H9 (cell line): ENCODE measurements around the gene ANK3. TPM values are rescaled to one million over a fixed set of nuclear protein-coding genes. Genes with fewer than 3 reads are reported as not detected.

Experiments
- DNase-seq: peaks from one replicate; pipeline ENCODE4 v3.0.0-alpha.2; 2017
- H2AFZ ChIP-seq: one replicate; pipeline ENCODE4 v1.6.1; 2013; ENCODE audit warnings: mild to moderate bottlenecking, low read length, control low read depth, moderate library complexity
- H2AK5ac ChIP-seq: 2 replicates; pipeline ENCODE4 v1.6.1; 2013; ENCODE audit warnings: low read length, control low read depth, mixed read lengths; ENCODE audit not compliant: insufficient read length
- H2BK120ac ChIP-seq: one replicate; pipeline ENCODE4 v1.6.1; 2013; ENCODE audit warnings: low read depth, mild to moderate bottlenecking, low read length, control low read depth, inconsistent platforms; ENCODE audit not compliant: poor library complexity, severe bottlenecking
- H2BK12ac ChIP-seq: 2 replicates; pipeline ENCODE4 v1.6.1; 2013; ENCODE audit warnings: low read length, control low read depth, mixed read lengths, low read depth; ENCODE audit not compliant: insufficient read length
- H2BK15ac ChIP-seq: 2 replicates; pipeline ENCODE4 v1.6.1; 2013; ENCODE audit warnings: low read depth, low read length, control low read depth
- H2BK20ac ChIP-seq: one replicate; pipeline ENCODE4 v1.6.1; 2013; ENCODE audit warnings: low read depth, mild to moderate bottlenecking, low read length, control low read depth, inconsistent platforms; ENCODE audit not compliant: poor library complexity, severe bottlenecking
- H2BK5ac ChIP-seq: 2 replicates; pipeline ENCODE4 v1.6.1; 2013; ENCODE audit warnings: low read length, control low read depth, mixed read lengths; ENCODE audit not compliant: insufficient read length
- H3K14ac ChIP-seq: 2 replicates; pipeline ENCODE4 v1.6.1; 2013; ENCODE audit warnings: low read length, control low read depth; ENCODE audit not compliant: insufficient read depth
- H3K18ac ChIP-seq: 2 replicates; pipeline ENCODE4 v1.6.1; 2013; ENCODE audit warnings: low read depth, mild to moderate bottlenecking, mixed read lengths, low read length, control low read depth; ENCODE audit not compliant: insufficient read length
- H3K23ac ChIP-seq: 2 replicates; pipeline ENCODE4 v1.6.1; 2013; ENCODE audit warnings: low read length, control low read depth, mixed read lengths, low read depth; ENCODE audit not compliant: insufficient read length
- H3K23me2 ChIP-seq: 2 replicates; pipeline ENCODE4 v1.6.1; 2013; ENCODE audit warnings: low read depth, mild to moderate bottlenecking, mixed read lengths, low read length, control low read depth; ENCODE audit not compliant: insufficient read length, poor library complexity, severe bottlenecking
- H3K27ac ChIP-seq: 2 replicates; pipeline ENCODE4 v1.5.1; 2013; ENCODE audit warnings: low read length, control low read depth, mixed read lengths, low read depth; ENCODE audit not compliant: insufficient read length
- H3K27me3 ChIP-seq: 2 replicates; pipeline ENCODE4 v1.6.1; 2013; ENCODE audit warnings: low read length, control low read depth, inconsistent platforms; ENCODE audit not compliant: insufficient read depth
- H3K4ac ChIP-seq: 2 replicates; pipeline ENCODE4 v1.6.1; 2013; ENCODE audit warnings: low read depth, mild to moderate bottlenecking, control low read depth, inconsistent platforms, low read length, moderate library complexity
- H3K4me1 ChIP-seq: 2 replicates; pipeline ENCODE4 v1.6.1; 2013; ENCODE audit warnings: low read length, control low read depth, inconsistent platforms; ENCODE audit not compliant: insufficient read depth
- H3K4me2 ChIP-seq: 2 replicates; pipeline ENCODE4 v1.6.1; 2013; ENCODE audit warnings: low read length, control low read depth, mixed read lengths; ENCODE audit not compliant: insufficient read length, insufficient read depth
- H3K56ac ChIP-seq: 2 replicates; pipeline ENCODE4 v1.6.1; 2013; ENCODE audit warnings: low read depth, mild to moderate bottlenecking, mixed read lengths, low read length, control low read depth; ENCODE audit not compliant: insufficient read length
- H3K79me1 ChIP-seq: 2 replicates; pipeline ENCODE4 v1.6.1; 2013; ENCODE audit warnings: low read depth, mild to moderate bottlenecking, moderate library complexity, low read length, control low read depth, inconsistent platforms; ENCODE audit not compliant: insufficient read depth, poor library complexity, severe bottlenecking
- H3K79me2 ChIP-seq: 2 replicates; pipeline ENCODE4 v1.6.1; 2013; ENCODE audit warnings: low read length, control low read depth, inconsistent platforms; ENCODE audit not compliant: insufficient read depth
- H3K9ac ChIP-seq: 2 replicates; pipeline ENCODE4 v1.6.1; 2013; ENCODE audit warnings: low read length, control low read depth, mixed read lengths; ENCODE audit not compliant: insufficient read length; ENCODE audit errors: extremely low read depth
- H3K9me3 ChIP-seq: one replicate; pipeline ENCODE4 v1.6.1; 2013; ENCODE audit warnings: low read depth, low read length, inconsistent platforms; ENCODE audit not compliant: control insufficient read depth
- H3T11ph ChIP-seq: one replicate; pipeline ENCODE4 v1.6.1; 2013; ENCODE audit warnings: mild to moderate bottlenecking, low read length, control low read depth, inconsistent platforms
- H4K20me1 ChIP-seq: one replicate; pipeline ENCODE4 v1.6.1; 2013; ENCODE audit not compliant: control insufficient read depth, insufficient read length, insufficient read depth
- H4K5ac ChIP-seq: 2 replicates; pipeline ENCODE4 v1.6.1; 2013; ENCODE audit warnings: low read depth, mild to moderate bottlenecking, mixed read lengths, low read length, control low read depth; ENCODE audit not compliant: insufficient read length
- H4K8ac ChIP-seq: replicated peaks from 2 replicates; pipeline ENCODE4 v1.6.1; 2013; ENCODE audit warnings: low read length, control low read depth, mixed read lengths, low read depth; ENCODE audit not compliant: insufficient read length
- H4K91ac ChIP-seq: 2 replicates; pipeline ENCODE4 v1.6.1; 2013; ENCODE audit warnings: low read depth, mild to moderate bottlenecking, moderate library complexity, mixed read lengths, low read length, control low read depth; ENCODE audit not compliant: insufficient read length
- H3K27ac Mint-ChIP-seq, 3 experiments: 2 replicates in 2 of 3; 3 replicates in 1 of 3; pipeline ENCODE4 v1.8.0; 2020 to 2021; ENCODE audit warnings: mixed read lengths in 3 of 3, mild to moderate bottlenecking in 1 of 3, moderate library complexity in 1 of 3
- H3K27me3 Mint-ChIP-seq: 2 replicates; pipeline ENCODE4 v1.8.0; 2021; ENCODE audit warnings: low read depth, mild to moderate bottlenecking, moderate library complexity, mixed read lengths
- H3K36me3 Mint-ChIP-seq, 3 experiments: 2 replicates in 2 of 3; 3 replicates in 1 of 3; pipeline ENCODE4 v1.8.0; 2020 to 2021; ENCODE audit warnings: low read depth in 3 of 3, mixed read lengths in 3 of 3; ENCODE audit not compliant: insufficient read depth in 1 of 3
- H3K4me1 Mint-ChIP-seq, 2 experiments: 2 replicates each; pipeline ENCODE4 v1.8.0; 2020; ENCODE audit warnings: mixed read lengths in 2 of 2
- H3K4me3 Mint-ChIP-seq, 2 experiments: 2 replicates in 1 of 2; 3 replicates in 1 of 2; pipeline ENCODE4 v1.8.0; 2020 to 2021; ENCODE audit warnings: mild to moderate bottlenecking in 2 of 2, mixed read lengths in 2 of 2, moderate library complexity in 1 of 2
- H3K9me3 Mint-ChIP-seq, 2 experiments: 2 replicates in 1 of 2; 3 replicates in 1 of 2; pipeline ENCODE4 v1.8.0; 2020; ENCODE audit warnings: mild to moderate bottlenecking in 2 of 2, mixed read lengths in 2 of 2, moderate library complexity in 1 of 2
- CTCF ChIP-seq: fragments of 200-600 bp; sonication (generic); conservative IDR thresholded peaks from 3 replicates; pipeline ENCODE4 v1.8.0; 2021; ENCODE audit warnings: antibody characterized with exemption, mild to moderate bottlenecking
- WGBS: extraction: QIAGEN DNeasy Blood & Tissue Kit; methylation state at CpG from one replicate; pipeline ENCODE4 v1.1.7; 2013; ENCODE audit warnings: missing lambda C conversion rate, low lambda C conversion rate, mixed read lengths; ENCODE audit not compliant: insufficient read length; ENCODE audit errors: extremely low coverage; 5-methylcytosine and 5-hydroxymethylcytosine counted together
- total RNA-seq: library from RNA; stranded (reverse); gene quantifications from 2 replicates; pipeline ENCODE4 v1.2.1, GENCODE V29; 2021

ANK3 gene
- total RNA-seq, 1 experiment from 2014 or later = 59.6 TPM

GRCh38 chr10:60122190-60122589, 267.5 kb downstream of the ANK3 start:
- no peak overlapping the region; a peak in 1 of 7 replicates for H3K27ac Mint-ChIP-seq
- Histone ChIP-seq H4K20me1 (no peaks in the 10 kb centered on the region), H2BK20ac (no peak overlapping the region), H3K9me3 (no peaks in the 10 kb centered on the region), H3K4me2 (no peak overlapping the region), H3K23ac (no peak overlapping the region), H3K56ac (no peak overlapping the region), H2BK5ac (no peak overlapping the region), H4K5ac (no peak overlapping the region), H4K91ac (no peak overlapping the region), H2BK120ac (no peak overlapping the region), H2BK12ac (no peak overlapping the region), H2AK5ac (no peak overlapping the region), H3K18ac (no peak overlapping the region), H3K4ac (no peak overlapping the region), H3K14ac (no peak overlapping the region), H3K27me3 (no peaks in the 10 kb centered on the region), H2BK15ac (no peak overlapping the region), H2AFZ (no peak overlapping the region), H3K23me2 (no peaks in the 10 kb centered on the region), H3K27ac (no peak overlapping the region), H3K79me2 (no peaks in the 10 kb centered on the region), H3T11ph (no peak overlapping the region), H3K79me1 (no peaks in the 10 kb centered on the region), H3K4me1 (no peaks in the 10 kb centered on the region), H3K9ac (no peak overlapping the region), H4K8ac (no peak overlapping the region)
- H3K27me3 Mint-ChIP-seq = no peaks in the 10 kb centered on the region
- no peaks in the 10 kb centered on the region; a peak in 2 of 7 replicates for H3K36me3 Mint-ChIP-seq
- no peak for DNase-seq
- TF ChIP-seq CTCF = no peak
- no peak overlapping the region for H3K4me3 Mint-ChIP-seq
- WGBS = no CpG with 5 or more reads among the region's 2 CpGs
- no peaks in the 10 kb centered on the region for H3K9me3 Mint-ChIP-seq
- H3K4me1 Mint-ChIP-seq = no peaks in the 10 kb centered on the region
